Smooth muscle cell (in vitro differentiated cells): Measurements from ENCODE around the gene HSPA8. TPM values are rescaled to one million over a fixed set of nuclear protein-coding genes. Genes with fewer than 3 reads are reported as not detected.
A peak's percentile ranks its signal among the peaks of the same experiment; 100 is the strongest.
"Not testable (repeated sequence)": the region's sequence is repeated elsewhere in the genome, so short reads cannot be mapped to it uniquely, and the experiment has no call there.

ENCODE experiments used
- DNase-seq: peaks from one replicate; lab custom pipeline; 2025; ENCODE audit not compliant: unreplicated experiment; lab: John Stamatoyannopoulos, UW
- H2AFZ ChIP-seq: fragments of 200-600 bp; sonication (generic); 2 replicates; pipeline ENCODE4 v1.6.0; 2016; ENCODE audit warnings: antibody characterized with exemption, low read depth, mild to moderate bottlenecking
- H3F3A ChIP-seq: fragments of 200-600 bp; sonication (generic); 2 replicates; pipeline ENCODE4 v1.6.0; 2017; ENCODE audit warnings: antibody characterized with exemption, low read depth
- H3K27ac ChIP-seq: fragments of 200-600 bp; sonication (generic); 2 replicates; pipeline ENCODE4 v1.5.1; 2016; ENCODE audit warnings: low read depth, mild to moderate bottlenecking
- H3K27me3 ChIP-seq: fragments of 200-600 bp; sonication (generic); 2 replicates; pipeline ENCODE4 v1.6.1; 2016; ENCODE audit warnings: low read depth, mild to moderate bottlenecking
- H3K36me3 ChIP-seq: fragments of 200-600 bp; sonication (generic); 2 replicates; pipeline ENCODE4 v1.5.1; 2016; ENCODE audit warnings: low read depth
- H3K4me1 ChIP-seq: fragments of 200-600 bp; sonication (generic); 2 replicates; pipeline ENCODE4 v1.5.1; 2016; ENCODE audit warnings: low read depth
- H3K4me2 ChIP-seq: fragments of 200-600 bp; sonication (generic); 2 replicates; pipeline ENCODE4 v1.6.0; 2016; ENCODE audit warnings: mild to moderate bottlenecking
- H3K4me3 ChIP-seq: fragments of 200-600 bp; sonication (generic); 2 replicates; pipeline ENCODE4 v1.5.1; 2016; ENCODE audit warnings: mild to moderate bottlenecking
- H3K79me2 ChIP-seq: fragments of 200-600 bp; sonication (generic); 2 replicates; pipeline ENCODE4 v1.6.0; 2016; ENCODE audit warnings: low read depth, mild to moderate bottlenecking
- H3K9ac ChIP-seq: fragments of 200-600 bp; sonication (generic); 2 replicates; pipeline ENCODE4 v1.6.0; 2016; ENCODE audit warnings: low read depth
- H3K9me3 ChIP-seq: fragments of 200-600 bp; sonication (generic); replicated peaks from 2 replicates; pipeline ENCODE4 v1.5.1; 2016; ENCODE audit warnings: low read depth
- H4K20me1 ChIP-seq: fragments of 200-600 bp; sonication (generic); 2 replicates; pipeline ENCODE4 v1.6.0; 2016; ENCODE audit warnings: low read depth
- whole genome bisulfite sequencing: methylation state at CpG from one replicate; pipeline ENCODE4 v1.1.7; 2016; ENCODE audit warnings: low lambda C conversion rate; 5-methylcytosine and 5-hydroxymethylcytosine counted together
- polyA plus RNA-seq: library from polyadenylated mRNA; unstranded; fragments of >200 nt; fragmentation: Nextera tagmentation; extraction: Ambion mirVana; gene quantifications from 2 replicates; pipeline ENCODE4 v1.2.1, GENCODE V29; 2016
- total RNA-seq: library from RNA; depleted of rRNA; stranded (reverse); fragments of >200 nt; gene quantifications from 2 replicates; pipeline ENCODE4 v1.2.3, GENCODE V29; 2014
- TF ChIP-seq, protein P1 (sequence below): fragments of 200-600 bp; sonication (generic); IDR thresholded peaks from 2 replicates; pipeline ENCODE4 v1.5.1; 2017; ENCODE audit warnings: borderline replicate concordance, mild to moderate bottlenecking, antibody characterized with exemption; ENCODE audit not compliant: insufficient read depth, poor library complexity, severe bottlenecking

The HSPA8 gene
- total and polyA plus RNA-seq, 2 experiments from 2014 or later: 449 to 1,497 TPM

DNA sequence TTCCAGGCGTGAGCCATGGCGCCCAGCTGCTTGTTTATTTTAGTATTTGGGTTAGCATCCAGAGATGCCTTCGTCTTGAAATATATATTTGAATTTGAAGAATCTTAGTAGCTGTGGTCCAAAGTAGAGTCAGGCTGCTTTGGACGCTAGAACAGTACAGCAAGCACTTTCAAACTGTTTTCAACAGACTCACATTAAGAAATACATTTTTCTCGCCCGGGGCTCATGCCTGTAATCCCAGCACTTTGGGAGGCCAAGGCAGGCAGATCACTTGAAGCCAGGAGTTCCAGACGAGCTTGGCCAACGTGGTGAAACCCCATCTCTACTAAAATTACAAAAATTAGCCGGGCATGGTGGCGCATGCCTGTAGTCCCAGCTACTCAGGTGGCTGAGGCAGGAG is 27.0 kb upstream of the HSPA8 start:
- 94% methylated on average over 10 of the region's 10 CpGs for WGBS
- H2AFZ ChIP-seq: not testable (repeated sequence)

DNA sequence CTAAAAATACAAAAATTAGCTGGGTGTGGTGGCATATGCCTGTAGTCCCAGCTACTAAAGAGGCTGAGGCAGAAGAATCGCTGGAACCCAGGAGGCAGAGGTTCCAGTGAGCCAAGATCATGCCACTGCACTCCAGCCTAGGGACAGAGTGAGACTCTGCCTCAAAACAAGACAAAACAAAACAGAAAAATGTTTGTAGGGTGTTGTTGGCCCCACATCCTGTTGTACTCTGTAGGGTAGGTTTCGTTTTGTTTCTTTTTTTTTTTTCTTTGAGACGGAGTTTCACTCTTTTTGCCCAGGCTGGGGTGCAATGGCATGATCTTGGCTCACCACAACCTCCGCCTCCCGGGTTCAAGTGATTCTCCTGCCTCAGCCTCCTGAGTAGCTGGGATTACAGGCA is 25.7 kb upstream of the HSPA8 start:
- not testable (repeated sequence) for H3K4me2 ChIP-seq, H3K9ac ChIP-seq, H3K27ac ChIP-seq, H3K79me2 ChIP-seq, H3K4me1 ChIP-seq, H3F3A ChIP-seq, H2AFZ ChIP-seq, H3K9me3 ChIP-seq, H3K4me3 ChIP-seq, DNase-seq, H3K27me3 ChIP-seq
- peaks cover 64% of the 10 kb centered on the region for H4K20me1 ChIP-seq
- 91% methylated on average over 5 of the region's 5 CpGs for WGBS
- peaks cover 14% of the 10 kb centered on the region for H3K36me3 ChIP-seq

More for the DNA sequence above, 27.0 kb upstream of the HSPA8 start:
- not testable (repeated sequence) for H3F3A ChIP-seq, H3K27ac ChIP-seq, H3K36me3 ChIP-seq, H3K4me1 ChIP-seq, H3K4me2 ChIP-seq, H3K27me3 ChIP-seq, H3K4me3 ChIP-seq, DNase-seq, H3K79me2 ChIP-seq, H3K9ac ChIP-seq, H3K9me3 ChIP-seq
- peaks cover 69% of the 10 kb centered on the region for H4K20me1 ChIP-seq

DNA sequence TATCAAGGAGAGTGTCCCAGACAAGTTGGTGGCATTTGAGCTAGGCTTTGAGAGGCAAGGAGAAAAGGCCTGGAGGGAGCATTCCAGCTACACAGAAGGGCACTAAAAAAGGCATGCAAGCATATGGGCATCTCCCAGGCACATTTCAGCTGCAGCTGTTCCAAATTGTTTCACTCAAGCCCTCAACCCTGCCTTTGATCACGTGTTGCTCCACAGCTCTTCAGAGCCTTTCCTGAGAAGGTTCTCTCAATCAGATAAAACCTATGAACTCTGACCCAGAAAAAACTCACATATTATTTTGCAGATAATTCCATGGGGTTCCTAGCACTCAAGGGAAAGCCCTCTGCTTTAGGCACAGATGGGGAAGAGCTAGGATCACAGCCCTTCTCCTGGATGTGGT is 24.4 kb upstream of the HSPA8 start:
- WGBS: 65% methylated on average over 1 of the region's 1 CpG
- no peak overlapping the region for H3K4me3 ChIP-seq
- no peak overlapping the region for H3K4me2 ChIP-seq
- H4K20me1 ChIP-seq: peaks cover 55% of the 10 kb centered on the region
- TF ChIP-seq, protein P1, sequence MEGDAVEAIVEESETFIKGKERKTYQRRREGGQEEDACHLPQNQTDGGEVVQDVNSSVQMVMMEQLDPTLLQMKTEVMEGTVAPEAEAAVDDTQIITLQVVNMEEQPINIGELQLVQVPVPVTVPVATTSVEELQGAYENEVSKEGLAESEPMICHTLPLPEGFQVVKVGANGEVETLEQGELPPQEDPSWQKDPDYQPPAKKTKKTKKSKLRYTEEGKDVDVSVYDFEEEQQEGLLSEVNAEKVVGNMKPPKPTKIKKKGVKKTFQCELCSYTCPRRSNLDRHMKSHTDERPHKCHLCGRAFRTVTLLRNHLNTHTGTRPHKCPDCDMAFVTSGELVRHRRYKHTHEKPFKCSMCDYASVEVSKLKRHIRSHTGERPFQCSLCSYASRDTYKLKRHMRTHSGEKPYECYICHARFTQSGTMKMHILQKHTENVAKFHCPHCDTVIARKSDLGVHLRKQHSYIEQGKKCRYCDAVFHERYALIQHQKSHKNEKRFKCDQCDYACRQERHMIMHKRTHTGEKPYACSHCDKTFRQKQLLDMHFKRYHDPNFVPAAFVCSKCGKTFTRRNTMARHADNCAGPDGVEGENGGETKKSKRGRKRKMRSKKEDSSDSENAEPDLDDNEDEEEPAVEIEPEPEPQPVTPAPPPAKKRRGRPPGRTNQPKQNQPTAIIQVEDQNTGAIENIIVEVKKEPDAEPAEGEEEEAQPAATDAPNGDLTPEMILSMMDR: no peak
- H3K9me3 ChIP-seq: no peaks in the 10 kb centered on the region
- no peak overlapping the region for H3K27ac ChIP-seq
- H3K4me1 ChIP-seq: no peaks in the 10 kb centered on the region
- no peaks in the 10 kb centered on the region for H3K79me2 ChIP-seq
- DNase-seq: no peak
- no peaks in the 10 kb centered on the region for H3F3A ChIP-seq
- peaks cover 18% of the 10 kb centered on the region for H3K36me3 ChIP-seq
- H3K27me3 ChIP-seq: no peaks in the 10 kb centered on the region
- no peak overlapping the region for H2AFZ ChIP-seq
- H3K9ac ChIP-seq: no peak overlapping the region

DNA sequence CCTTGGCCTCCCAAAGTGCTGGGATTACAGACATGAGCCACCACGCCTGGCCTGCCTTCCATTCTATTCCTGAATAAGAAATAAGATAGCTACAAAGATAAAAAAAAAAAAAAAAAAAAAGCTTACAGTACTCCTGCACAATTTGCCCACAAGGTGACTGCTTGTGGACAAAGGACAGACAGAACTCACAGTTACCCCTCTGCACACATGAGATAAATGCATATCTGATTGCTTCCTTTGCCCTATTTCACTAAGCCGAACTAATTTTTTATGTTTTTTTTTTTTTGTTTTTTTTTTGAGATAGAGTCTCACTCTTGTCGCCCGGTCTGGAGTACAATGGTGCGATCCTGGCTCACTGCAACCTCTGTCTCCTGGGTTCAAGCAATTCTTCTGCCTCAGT is 23.6 kb upstream of the HSPA8 start:
- peaks cover 18% of the 10 kb centered on the region for H3K36me3 ChIP-seq
- TF ChIP-seq, protein P1: no peak
- WGBS: 95% methylated on average over 5 of the region's 5 CpGs
- no peaks in the 10 kb centered on the region for H3F3A ChIP-seq
- no peak for DNase-seq
- peaks cover 53% of the 10 kb centered on the region for H4K20me1 ChIP-seq
- H3K27ac ChIP-seq: no peak overlapping the region
- no peaks in the 10 kb centered on the region for H3K79me2 ChIP-seq
- H3K4me1 ChIP-seq: no peaks in the 10 kb centered on the region
- no peak overlapping the region for H3K9ac ChIP-seq
- H3K4me2 ChIP-seq: no peak overlapping the region
- no peak overlapping the region for H3K4me3 ChIP-seq
- H3K9me3 ChIP-seq: no peaks in the 10 kb centered on the region
- no peaks in the 10 kb centered on the region for H3K27me3 ChIP-seq
- H2AFZ ChIP-seq: no peak overlapping the region

DNA sequence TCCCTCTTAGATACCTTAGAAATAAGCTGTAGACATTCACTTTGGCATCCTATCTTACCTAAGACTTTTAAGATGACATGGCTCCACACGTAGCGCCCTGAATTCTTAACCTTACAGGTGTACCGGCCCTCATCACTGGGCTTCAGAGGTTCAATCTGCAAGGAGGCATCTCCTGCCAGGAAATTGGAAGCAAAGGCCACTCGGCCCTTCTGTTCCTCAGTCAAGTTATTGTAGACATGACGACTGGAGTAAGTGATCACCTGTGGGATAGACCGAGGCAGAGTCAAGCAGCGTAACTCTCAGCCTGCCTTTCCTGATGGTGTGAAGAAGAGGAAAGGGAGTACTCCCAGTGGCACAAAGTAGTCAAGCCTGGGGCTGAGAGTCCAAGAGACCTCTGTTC is 22.5 kb upstream of the HSPA8 start:
- Histone ChIP-seq H2AFZ (no peak overlapping the region), H3K9me3 (no peaks in the 10 kb centered on the region), H3K4me3 (no peak overlapping the region), H3K27me3 (no peaks in the 10 kb centered on the region), H4K20me1 (peaks cover 44% of the 10 kb centered on the region), H3K36me3 (peaks cover 18% of the 10 kb centered on the region), H3K27ac (peak overlapping the region; percentile 80), H3K79me2 (no peaks in the 10 kb centered on the region), H3K4me2 (no peak overlapping the region), H3K9ac (no peak overlapping the region), H3F3A (no peaks in the 10 kb centered on the region), H3K4me1 (no peaks in the 10 kb centered on the region)
- TF ChIP-seq, protein P1: no peak
- 98% methylated on average over 7 of the region's 7 CpGs for WGBS
- DNase-seq: no peak
